Measurements from ENCODE around the gene TRPT1. TPM values are rescaled to one million over a fixed set of nuclear protein-coding genes. Genes with fewer than 3 reads are reported as not detected.

Gene TRPT1
- total and polyA plus RNA-seq, 2 donors from 2014 or later, result 39.2 to 103 TPM

DNA sequence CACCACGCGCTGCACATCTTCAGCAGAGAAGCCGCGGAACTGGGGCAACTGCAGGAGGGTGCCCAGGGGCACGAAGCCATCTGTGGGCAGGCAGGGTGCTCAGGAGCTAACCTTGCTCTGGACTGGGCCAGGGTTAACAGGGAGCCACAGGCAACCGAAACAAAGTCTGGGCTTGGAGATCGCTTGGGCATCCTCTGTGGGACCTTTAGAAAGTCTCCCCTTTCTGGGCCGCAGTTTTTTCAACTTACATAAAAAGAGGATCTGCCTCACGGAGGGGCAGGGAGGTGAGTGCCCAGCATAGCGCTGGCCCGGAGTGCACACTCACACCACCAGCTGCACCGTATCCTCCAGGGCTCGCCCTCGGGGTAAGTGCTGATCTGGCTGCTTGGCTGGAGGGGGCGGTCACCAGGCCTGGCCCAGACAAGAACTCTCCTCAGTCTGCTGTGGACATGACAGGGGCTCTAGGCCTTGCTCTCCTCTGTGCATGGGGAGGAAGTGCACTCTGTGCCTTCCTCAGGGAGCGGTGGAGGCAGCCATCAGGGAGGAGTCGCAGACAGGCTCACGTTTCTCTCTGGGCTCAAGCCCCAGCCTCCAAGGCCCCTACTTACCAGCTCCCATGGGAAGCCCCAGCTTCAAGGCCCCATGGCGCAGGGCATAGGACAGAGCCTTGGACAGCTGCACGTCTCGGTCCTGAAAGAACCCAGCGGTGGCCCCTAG lies 937 bp downstream of the TRPT1 start:
- no peak for TF ChIP-seq CTCF (IDR thresholded peaks at IDR 0.05; ENCODE audit: borderline replicate concordance, extremely low read depth, insufficient read depth)
- H3K4me3 ChIP-seq (ENCODE audit: low read length in 3 of 3), result peak overlapping the region; percentile 74 to 91 (median 83)
- no peaks in the 10 kb centered on the region for H3K36me3 ChIP-seq (ENCODE audit: control insufficient read depth in 2 of 3, insufficient read depth in 3 of 3, low read length in 3 of 3)
- H3K27ac ChIP-seq (ENCODE audit: low read depth in 2 of 2, low read length in 2 of 2), result peak overlapping the region; percentile 42 to 97
- intact Hi-C loops (cut with DNase I), result no loop called here
- no peaks in the 10 kb centered on the region for H3K9me3 ChIP-seq (ENCODE audit: control insufficient read depth in 2 of 3, insufficient read depth in 1 of 3, low read length in 3 of 3)
- H3K9ac ChIP-seq (ENCODE audit: low read length in 3 of 3), result peak overlapping the region in 2 of 3 donors; percentile 75 to 96
- DNase-seq (peak in 2 of 5 donors; percentile 60 to 78), FAIRE-seq (no peak)
- H3K27me3 ChIP-seq (ENCODE audit: control insufficient read depth, insufficient read depth, low read length), result no peaks in the 10 kb centered on the region
- peaks cover 0 to 28% (median 21%) of the 10 kb centered on the region in 3 donors for H3K4me1 ChIP-seq (ENCODE audit: control insufficient read depth in 2 of 3, insufficient read depth in 2 of 3, low read depth in 1 of 3, low read length in 3 of 3)

DNA sequence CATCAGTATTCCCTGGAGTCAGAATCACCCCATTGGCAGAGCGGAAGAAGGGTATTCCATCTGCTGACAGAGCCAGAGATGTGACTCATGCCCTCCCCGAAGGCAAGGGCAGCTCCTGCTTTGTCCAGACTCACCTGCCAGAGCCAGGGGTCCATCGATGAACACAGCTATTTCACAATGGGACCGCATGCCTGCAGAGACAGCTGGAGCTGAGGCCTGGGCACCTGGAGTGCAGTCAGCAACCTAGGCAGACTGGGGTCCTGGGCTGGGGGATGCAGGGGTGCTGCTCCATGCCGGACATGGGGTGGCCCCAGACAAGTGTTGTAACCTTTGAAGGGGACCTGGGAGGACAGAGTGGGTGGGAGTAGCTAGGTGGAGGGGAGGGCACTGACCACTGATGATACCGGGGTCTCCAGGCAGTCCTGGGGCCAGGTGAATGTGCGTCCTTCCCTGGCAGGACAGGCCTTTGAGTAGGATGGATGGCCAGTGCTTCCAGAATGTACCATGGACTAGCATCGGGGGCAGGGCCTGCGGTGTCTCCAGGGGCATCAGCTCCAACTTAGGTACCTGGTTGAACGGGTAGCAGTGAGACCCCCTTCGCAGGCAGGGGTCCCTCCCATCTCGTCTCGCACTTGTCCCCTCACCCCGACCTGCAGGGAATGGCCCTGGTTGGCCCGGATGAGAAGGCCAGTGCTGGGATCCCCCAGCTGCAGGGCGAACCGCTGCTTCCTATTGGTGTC lies 1.7 kb downstream of the TRPT1 start:
- no peaks in the 10 kb centered on the region for H3K36me3 ChIP-seq (ENCODE audit: control insufficient read depth in 2 of 3, insufficient read depth in 3 of 3, low read length in 3 of 3)
- peak overlapping the region in 1 of 3 donors; percentile 91 for H3K4me3 ChIP-seq (ENCODE audit: low read length in 3 of 3)
- no peak for FAIRE-seq
- no peak for TF ChIP-seq CTCF (IDR thresholded peaks at IDR 0.05; ENCODE audit: borderline replicate concordance, extremely low read depth, insufficient read depth)
- no peaks in the 10 kb centered on the region for H3K27me3 ChIP-seq (ENCODE audit: control insufficient read depth, insufficient read depth, low read length)
- intact Hi-C loops (cut with DNase I), result no loop called here
- H3K9ac ChIP-seq (ENCODE audit: low read length in 3 of 3), result no peak overlapping the region
- DNase-seq, result peak in 2 of 5 donors; percentile 56 to 80
- H3K27ac ChIP-seq (ENCODE audit: low read depth in 2 of 2, low read length in 2 of 2), result no peak overlapping the region
- peaks cover 0 to 23% (median 16%) of the 10 kb centered on the region in 3 donors for H3K4me1 ChIP-seq (ENCODE audit: control insufficient read depth in 2 of 3, insufficient read depth in 2 of 3, low read depth in 1 of 3, low read length in 3 of 3)
- no peaks in the 10 kb centered on the region for H3K9me3 ChIP-seq (ENCODE audit: control insufficient read depth in 2 of 3, insufficient read depth in 1 of 3, low read length in 3 of 3)

DNA sequence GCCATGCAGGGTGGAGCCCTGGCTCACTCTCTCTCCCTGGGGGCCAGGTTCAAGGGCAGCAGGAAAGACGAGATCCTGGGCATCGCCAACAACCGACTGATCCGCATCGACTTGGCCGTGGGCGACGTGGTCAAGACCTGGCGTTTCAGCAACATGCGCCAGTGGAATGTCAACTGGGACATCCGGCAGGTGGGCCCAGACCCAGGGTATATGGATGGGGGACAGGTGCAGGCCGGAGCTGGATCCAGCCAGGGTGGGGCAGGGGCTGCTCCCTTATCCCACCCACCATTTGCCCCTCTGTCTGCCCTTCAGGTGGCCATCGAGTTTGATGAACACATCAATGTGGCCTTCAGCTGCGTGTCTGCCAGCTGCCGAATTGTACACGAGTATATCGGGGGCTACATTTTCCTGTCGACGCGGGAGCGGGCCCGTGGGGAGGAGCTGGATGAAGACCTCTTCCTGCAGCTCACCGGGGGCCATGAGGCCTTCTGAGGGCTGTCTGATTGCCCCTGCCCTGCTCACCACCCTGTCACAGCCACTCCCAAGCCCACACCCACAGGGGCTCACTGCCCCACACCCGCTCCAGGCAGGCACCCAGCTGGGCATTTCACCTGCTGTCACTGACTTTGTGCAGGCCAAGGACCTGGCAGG lies 2.9 kb downstream of the TRPT1 start:
- Histone ChIP-seq H3K4me3 (ENCODE audit: low read length in 3 of 3) (no peak overlapping the region), H3K27me3 (ENCODE audit: control insufficient read depth, insufficient read depth, low read length) (no peaks in the 10 kb centered on the region), H3K4me1 (ENCODE audit: control insufficient read depth in 2 of 3, insufficient read depth in 2 of 3, low read depth in 1 of 3, low read length in 3 of 3) (peaks cover 0 to 22% (median 11%) of the 10 kb centered on the region in 3 donors), H3K36me3 (ENCODE audit: control insufficient read depth in 2 of 3, insufficient read depth in 3 of 3, low read length in 3 of 3) (no peaks in the 10 kb centered on the region), H3K27ac (ENCODE audit: low read depth in 2 of 2, low read length in 2 of 2) (no peak overlapping the region), H3K9me3 (ENCODE audit: control insufficient read depth in 2 of 3, insufficient read depth in 1 of 3, low read length in 3 of 3) (no peaks in the 10 kb centered on the region), H3K9ac (ENCODE audit: low read length in 3 of 3) (no peak overlapping the region)
- FAIRE-seq (no peak), DNase-seq (peak in 2 of 5 donors; percentile 51 to 75)
- intact Hi-C loops (cut with DNase I), result no loop called here
- TF ChIP-seq CTCF (IDR thresholded peaks at IDR 0.05; ENCODE audit: borderline replicate concordance, extremely low read depth, insufficient read depth), result no peak
